ENCODE data around the gene PHAF1. TPM values are rescaled to one million over a fixed set of nuclear protein-coding genes. Genes with fewer than 3 reads are reported as not detected.

The PHAF1 gene
- total RNA-seq (ENCODE audit: low replicate concordance): 29.1 and 31.5 TPM in 2 replicates

DNA sequence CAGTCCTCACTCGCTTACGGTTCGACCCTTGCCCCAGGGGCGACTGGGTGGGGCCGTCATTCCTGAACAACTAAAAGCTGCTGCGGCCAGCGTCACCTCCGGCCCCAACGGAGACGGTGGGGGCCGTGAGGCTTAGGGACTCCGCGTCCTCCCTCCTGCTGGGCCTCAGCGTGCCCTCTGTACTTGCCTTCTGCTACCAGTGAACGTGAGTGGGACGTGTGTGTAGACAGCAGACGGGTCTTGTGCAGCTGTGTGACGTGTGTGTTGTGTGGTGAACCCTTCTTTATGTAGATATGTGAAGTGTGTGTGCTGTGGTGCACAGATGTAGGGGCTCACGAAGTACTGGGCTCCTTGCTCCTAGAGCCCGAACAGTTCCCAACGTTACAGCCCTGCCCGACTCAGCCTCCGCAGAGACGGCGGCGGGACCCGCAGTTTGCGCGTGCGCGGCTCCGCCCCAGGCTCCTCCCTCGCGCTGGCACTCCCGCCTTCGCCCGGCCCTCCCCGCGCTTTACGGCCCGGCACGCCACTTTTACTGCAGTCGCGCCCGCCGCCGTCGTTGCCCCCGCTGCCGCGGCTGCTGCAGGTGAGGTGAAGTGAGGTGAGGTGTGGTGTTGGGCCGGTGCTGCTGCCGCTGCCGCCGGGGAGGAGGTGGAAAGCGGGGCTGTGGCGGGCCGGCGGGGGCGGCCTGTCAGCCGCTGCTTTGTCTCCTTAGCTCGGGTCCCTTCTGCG is at the start of gene PHAF1:
Gene PHAF1, plus strand, starts transcription at position 535 of the 729 bp plus-strand sequence. CDS start 235 bp downstream, outside the sequence.
- H3K4me2 ChIP-seq: peak within 1 kb of the TSS; percentile 88
- peaks cover 14% of the 10 kb centered on the region for H3K4me1 Mint-ChIP-seq
- H3K4me3 ChIP-seq: peak within 1 kb of the TSS; percentile 81
- H3K27ac ChIP-seq: no peak within 1 kb of the TSS
- H3K36me3 ChIP-seq: no peaks in the 10 kb centered on the region
- H3K9me3 Mint-ChIP-seq: no peaks in the 10 kb centered on the region
- H3K27me3 ChIP-seq: peaks cover 7% of the 10 kb centered on the region
- H3F3A ChIP-seq (ENCODE audit: low read depth): peaks cover 13% of the 10 kb centered on the region
- H3K4me1 ChIP-seq: peaks cover 13% of the 10 kb centered on the region
- peaks cover 45% of the 10 kb centered on the region for H3K79me2 ChIP-seq (ENCODE audit: low read depth)
- peak within 1 kb of the TSS; percentile 95 for H2AFZ ChIP-seq (replicated peaks)
- DNase-seq (ENCODE audit: low spot score): peak; percentile 95
- peaks cover 8% of the 10 kb centered on the region for H3K27me3 Mint-ChIP-seq (ENCODE audit: insufficient read depth, low read depth)
- peak within 1 kb of the TSS; percentile 60 for H3K9ac ChIP-seq
- H3K4me3 Mint-ChIP-seq: peak within 1 kb of the TSS; percentile 99
- peaks cover 8% of the 10 kb centered on the region for H4K20me1 ChIP-seq (ENCODE audit: low read depth)
- H3K9me3 ChIP-seq (ENCODE audit: low read depth): no peaks in the 10 kb centered on the region
- H3K27ac Mint-ChIP-seq: peak within 1 kb of the TSS; percentile 97
- TF ChIP-seq CTCF (IDR thresholded peaks at IDR 0.05): no peak
- TF ChIP-seq EZH2 (IDR thresholded peaks at IDR 0.05): no peak
- no peak for TF ChIP-seq EZH2phosphoT487 (IDR thresholded peaks at IDR 0.05)
- H3K36me3 Mint-ChIP-seq: no peaks in the 10 kb centered on the region

- Mint-ChIP-seq H3K27me3 (ENCODE audit: insufficient read depth, low read depth) (no peaks in the 10 kb centered on the region), H3K4me3 (no peak overlapping the region), H3K4me1 (no peaks in the 10 kb centered on the region), H3K27ac (no peak overlapping the region), H3K36me3 (peaks cover 25% of the 10 kb centered on the region), H3K9me3 (no peaks in the 10 kb centered on the region)
- Histone ChIP-seq H3K27me3 (no peaks in the 10 kb centered on the region), H2AFZ (replicated peaks) (no peak overlapping the region), H3K27ac (no peak overlapping the region), H3K79me2 (ENCODE audit: low read depth) (peaks cover 54% of the 10 kb centered on the region), H3K4me3 (no peak overlapping the region), H3K4me1 (no peaks in the 10 kb centered on the region), H3F3A (ENCODE audit: low read depth) (no peaks in the 10 kb centered on the region), H3K9me3 (ENCODE audit: low read depth) (no peaks in the 10 kb centered on the region), H3K4me2 (no peak overlapping the region), H3K9ac (no peak overlapping the region), H3K36me3 (peaks cover 8% of the 10 kb centered on the region), H4K20me1 (ENCODE audit: low read depth) (peaks cover 7% of the 10 kb centered on the region)
- no peak for DNase-seq (ENCODE audit: low spot score)
- no peak for TF ChIP-seq CTCF (IDR thresholded peaks at IDR 0.05)
- TF ChIP-seq EZH2 (IDR thresholded peaks at IDR 0.05): no peak
- no peak for TF ChIP-seq EZH2phosphoT487 (IDR thresholded peaks at IDR 0.05)
These were observed 46.7 kb upstream of the PHAF1 start for GRCh38 chr16:67063008-67063407.

- Histone ChIP-seq H3K4me1 (no peaks in the 10 kb centered on the region), H4K20me1 (ENCODE audit: low read depth) (no peaks in the 10 kb centered on the region), H3K27me3 (no peaks in the 10 kb centered on the region), H2AFZ (replicated peaks) (no peak overlapping the region), H3K27ac (no peak overlapping the region), H3K36me3 (peaks cover 13% of the 10 kb centered on the region), H3K4me2 (no peak overlapping the region), H3K9ac (no peak overlapping the region), H3K79me2 (ENCODE audit: low read depth) (peaks cover 14% of the 10 kb centered on the region), H3K4me3 (no peak overlapping the region), H3F3A (ENCODE audit: low read depth) (no peaks in the 10 kb centered on the region), H3K9me3 (ENCODE audit: low read depth) (no peaks in the 10 kb centered on the region)
- H3K4me1 Mint-ChIP-seq: no peaks in the 10 kb centered on the region
- H3K27me3 Mint-ChIP-seq (ENCODE audit: insufficient read depth, low read depth): no peaks in the 10 kb centered on the region
- DNase-seq (ENCODE audit: low spot score): no peak
- peaks cover 17% of the 10 kb centered on the region for H3K36me3 Mint-ChIP-seq
- H3K27ac Mint-ChIP-seq: no peak overlapping the region
- no peak for TF ChIP-seq EZH2 (IDR thresholded peaks at IDR 0.05)
- no peak for TF ChIP-seq CTCF (IDR thresholded peaks at IDR 0.05)
- no peak for TF ChIP-seq EZH2phosphoT487 (IDR thresholded peaks at IDR 0.05)
- H3K4me3 Mint-ChIP-seq: no peak overlapping the region
- no peaks in the 10 kb centered on the region for H3K9me3 Mint-ChIP-seq
These were observed 41.5 kb upstream of the PHAF1 start for GRCh38 chr16:67068212-67068753.
